Pons (tissue), 1 donor: Measurements from ENCODE around the gene DNAH7.

Experiments
- DNase-seq: peaks from one replicate; pipeline ENCODE4 v3.0.0-alpha.2; 2016; ENCODE audit warnings: low spot score

The DNAH7 gene

GRCh38 chr2:195808189-195808588 lies 260.4 kb downstream of the DNAH7 start:
- no peak for DNase-seq

- DNase-seq, result no peak
Observed at GRCh38 chr2:195805283-195805976, 263.2 kb downstream of the DNAH7 start.

- no peak for DNase-seq
Observed at GRCh38 chr2:195795879-195796278, 272.8 kb downstream of the DNAH7 start.

- no peak for DNase-seq
Observed at GRCh38 chr2:195793881-195794280, 274.8 kb downstream of the DNAH7 start.

GRCh38 chr2:195782156-195782555 lies 286.5 kb downstream of the DNAH7 start:
- no peak for DNase-seq

- no peak for DNase-seq
Observed at GRCh38 chr2:195779491-195779890, 289.1 kb downstream of the DNAH7 start.

GRCh38 chr2:195769975-195770374 lies 298.7 kb downstream of the DNAH7 start:
- DNase-seq, result no peak

GRCh38 chr2:195768431-195768830 lies 300.2 kb downstream of the DNAH7 start:
- DNase-seq, result no peak

- no peak for DNase-seq
Observed at GRCh38 chr2:195766691-195767090, 301.9 kb downstream of the DNAH7 start.

- no peak for DNase-seq
Observed at GRCh38 chr2:195763866-195764265, 304.8 kb downstream of the DNAH7 start.

- DNase-seq, result no peak
Observed at GRCh38 chr2:195759877-195760276, 308.8 kb downstream of the DNAH7 start.

GRCh38 chr2:195758846-195759245 lies 309.8 kb downstream of the DNAH7 start:
- no peak for DNase-seq

GRCh38 chr2:195756218-195756942 lies 312.3 kb downstream of the DNAH7 start:
- DNase-seq, result no peak

- DNase-seq, result no peak
Observed at GRCh38 chr2:195741191-195741590, 327.4 kb downstream of the DNAH7 start.

- DNase-seq, result no peak
Observed at GRCh38 chr2:195737511-195738325, 330.9 kb downstream of the DNAH7 start.

- DNase-seq, result no peak
Observed at GRCh38 chr2:195735347-195735746, 333.3 kb downstream of the DNAH7 start.

- DNase-seq, result no peak
Observed at GRCh38 chr2:195734931-195735330, 333.7 kb downstream of the DNAH7 start.

GRCh38 chr2:195734395-195734794 lies 334.2 kb downstream of the DNAH7 start:
- DNase-seq, result no peak

GRCh38 chr2:195733831-195734230 lies 334.8 kb downstream of the DNAH7 start:
- DNase-seq, result no peak

- DNase-seq, result no peak
Observed at GRCh38 chr2:195732574-195732973, 336.1 kb downstream of the DNAH7 start.

- DNase-seq, result no peak
Observed at GRCh38 chr2:195730912-195731311, 337.7 kb downstream of the DNAH7 start.

- no peak for DNase-seq
Observed at GRCh38 chr2:195727106-195727505, 341.5 kb downstream of the DNAH7 start.

GRCh38 chr2:195722075-195722474 lies 346.6 kb downstream of the DNAH7 start:
- no peak for DNase-seq
